Stimulated activated CD8-positive, alpha-beta memory T cell treated with anti-CD3 and anti-CD28 coated beads, Interleukin-2, amount 100 ng/mL, for 1 hour (primary cell): ENCODE data around the gene NME9.

Experiments used
- DNase-seq, 2 donors: peaks; one replicate each; pipeline ENCODE4 v3.0.0-alpha.2; 2020; ENCODE audit warnings: low read depth in 2 of 2

The NME9 gene

DNA sequence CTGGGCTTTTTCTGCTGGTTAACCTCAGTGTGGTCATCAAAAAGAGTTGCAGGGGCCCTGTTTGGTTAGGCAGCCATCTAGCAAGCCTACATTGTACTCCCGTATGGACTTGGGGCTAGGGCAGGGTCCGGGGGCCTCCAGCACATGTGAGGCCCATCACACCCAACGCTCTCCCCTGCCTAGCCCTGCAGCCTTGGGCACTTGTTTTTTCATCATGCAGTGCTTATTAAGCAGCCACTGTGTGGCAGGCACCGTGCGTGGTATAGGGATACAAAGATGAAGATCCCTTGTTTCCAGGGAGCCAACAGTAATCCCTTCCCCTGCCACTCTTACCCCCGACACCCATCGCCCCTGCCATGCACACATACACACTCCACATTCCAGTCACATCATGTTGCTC, 32.9 kb upstream of the NME9 start:
- no peak for DNase-seq

DNA sequence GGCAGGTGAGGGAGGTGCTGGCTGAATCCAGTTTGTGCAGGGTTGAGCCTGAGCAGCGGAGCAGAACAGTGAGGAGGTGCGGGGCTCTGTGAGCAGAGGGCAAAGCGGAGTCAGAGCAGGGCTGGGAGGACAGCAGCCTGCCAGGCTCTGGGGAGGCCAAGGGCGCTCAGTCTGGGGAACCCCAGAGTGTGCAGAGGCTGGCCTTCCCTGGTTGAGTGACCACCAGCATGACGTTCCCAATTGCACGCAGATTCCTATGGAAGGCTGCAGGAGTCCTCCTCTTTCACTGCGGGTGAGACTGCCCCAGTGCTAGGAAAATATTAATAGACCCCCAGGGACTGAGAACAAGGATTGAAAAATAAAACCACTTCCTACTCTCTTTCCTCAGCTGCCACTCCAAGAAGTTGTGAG, 31.9 kb upstream of the NME9 start:
- DNase-seq: no peak

GRCh38 chr3:138360869-138361525, 31.3 kb upstream of the NME9 start:
- DNase-seq: no peak

DNA sequence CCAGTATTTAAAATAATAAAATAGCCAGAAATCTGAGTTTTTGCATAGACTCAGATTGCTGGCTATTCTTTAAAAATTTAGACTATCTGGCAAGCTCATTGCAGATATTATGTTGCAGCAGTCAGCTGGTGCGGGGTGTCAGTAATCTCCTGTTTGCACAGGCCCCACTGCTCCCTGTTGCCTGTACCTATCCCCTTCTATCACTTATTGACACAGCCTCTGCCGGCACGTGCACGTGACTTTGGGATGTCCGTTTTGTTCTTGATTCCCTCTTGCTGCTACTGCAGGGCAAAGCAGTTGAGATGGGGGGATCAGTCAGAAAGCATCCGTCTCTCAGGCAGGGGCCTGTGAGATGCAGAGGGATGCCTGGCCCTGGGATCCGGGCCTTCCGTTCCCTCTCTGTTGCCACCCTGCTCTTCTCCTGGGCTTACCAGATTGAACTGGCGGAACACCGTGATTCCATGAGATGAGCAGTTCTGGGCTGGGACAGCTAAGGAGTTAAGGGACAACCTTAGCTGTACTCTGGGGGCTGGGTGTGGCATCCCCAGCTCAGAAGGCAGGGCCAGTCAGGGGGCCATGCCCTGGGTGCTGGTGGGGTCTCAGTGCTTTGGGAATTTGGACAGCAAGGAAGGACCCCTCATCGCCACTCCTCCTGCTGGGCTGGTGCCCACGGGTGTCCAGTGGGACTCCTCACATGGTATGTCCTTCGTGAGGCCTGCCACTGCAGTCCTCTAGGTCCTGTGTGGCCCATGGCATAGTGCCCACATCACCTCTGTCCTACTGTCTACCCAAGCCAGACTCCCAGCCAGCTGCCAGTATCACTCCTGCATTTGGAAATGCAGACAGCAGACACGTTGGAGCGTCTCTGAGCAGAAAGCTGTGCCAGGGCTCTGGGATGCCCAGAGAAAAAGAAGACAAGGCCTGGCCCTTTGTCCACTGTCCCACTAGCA, 30.5 kb upstream of the NME9 start:
- no peak for DNase-seq

DNA sequence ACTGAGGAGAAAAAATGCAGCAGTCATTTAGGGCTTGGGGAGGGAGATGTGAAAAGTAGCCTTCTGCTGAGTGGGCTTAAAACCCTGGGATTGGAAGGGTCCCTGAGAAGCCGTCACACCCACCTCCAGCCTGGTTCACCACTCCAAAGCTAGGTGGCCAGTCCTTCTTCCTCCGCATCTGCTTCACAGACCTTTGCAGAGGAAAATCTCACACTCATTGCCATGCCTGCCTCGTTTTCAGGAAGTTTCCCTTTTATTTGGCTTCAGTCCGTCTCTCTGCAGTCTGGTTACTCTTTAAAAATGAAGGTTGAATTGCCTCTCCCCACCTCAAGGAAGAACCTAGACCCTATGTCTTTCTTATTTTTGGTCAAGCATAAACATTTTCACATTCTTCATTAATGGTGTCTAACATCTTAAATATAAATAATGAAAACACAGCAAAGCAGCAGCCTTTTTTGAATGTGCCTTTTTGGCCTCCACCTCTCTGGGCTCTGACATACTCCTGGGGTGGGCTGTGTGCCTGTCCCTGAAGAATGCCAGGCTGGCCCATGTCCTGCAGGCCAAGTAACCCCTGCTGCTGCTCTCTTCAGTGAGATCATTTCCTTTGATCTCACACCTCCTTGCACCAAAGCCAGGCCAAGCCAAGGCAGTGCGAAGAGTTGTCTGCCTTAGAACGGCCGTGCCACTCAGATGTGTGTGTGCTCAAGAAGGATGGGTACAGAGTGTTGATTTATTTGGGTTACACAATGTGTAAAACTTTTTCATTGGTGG, 29.7 kb upstream of the NME9 start:
- no peak for DNase-seq

DNA sequence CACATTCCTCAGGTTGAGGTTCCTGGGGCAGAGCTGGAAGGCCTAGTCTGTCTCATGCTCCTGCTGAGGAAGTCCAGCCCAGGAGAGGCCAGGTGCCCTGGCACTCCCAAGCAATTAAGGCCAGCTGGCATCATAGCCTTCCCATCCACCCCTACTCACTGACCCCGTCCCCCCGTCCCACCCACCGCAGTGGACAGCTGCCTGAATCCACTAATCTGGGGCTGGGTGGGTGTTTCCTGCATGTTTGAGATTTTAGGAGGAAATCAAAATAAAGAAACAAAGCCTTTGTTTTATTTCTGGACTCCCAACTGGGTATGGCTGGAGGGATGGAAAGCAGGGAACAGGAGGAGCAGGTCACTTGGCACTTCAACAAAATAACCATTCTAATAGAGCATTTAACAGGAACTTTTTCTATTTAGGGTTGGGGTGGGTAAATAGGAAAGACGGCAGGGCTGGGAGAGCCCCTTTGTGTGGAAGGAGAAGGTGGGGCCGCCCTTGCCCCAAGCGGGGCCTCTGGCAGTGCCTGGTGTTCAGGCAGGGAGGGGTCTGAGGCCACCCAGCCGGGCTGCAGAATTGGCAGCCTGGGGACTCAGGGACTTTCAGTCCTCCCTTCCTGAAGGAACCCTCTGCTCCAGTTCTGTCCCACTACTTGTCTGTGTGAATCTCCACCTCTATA, 27.2 kb upstream of the NME9 start:
- no peak for DNase-seq

GRCh38 chr3:138355071-138355470, 25.4 kb upstream of the NME9 start:
- DNase-seq: no peak

- DNase-seq: no peak
Measured at GRCh38 chr3:138354376-138354775, 24.7 kb upstream of the NME9 start.

DNA sequence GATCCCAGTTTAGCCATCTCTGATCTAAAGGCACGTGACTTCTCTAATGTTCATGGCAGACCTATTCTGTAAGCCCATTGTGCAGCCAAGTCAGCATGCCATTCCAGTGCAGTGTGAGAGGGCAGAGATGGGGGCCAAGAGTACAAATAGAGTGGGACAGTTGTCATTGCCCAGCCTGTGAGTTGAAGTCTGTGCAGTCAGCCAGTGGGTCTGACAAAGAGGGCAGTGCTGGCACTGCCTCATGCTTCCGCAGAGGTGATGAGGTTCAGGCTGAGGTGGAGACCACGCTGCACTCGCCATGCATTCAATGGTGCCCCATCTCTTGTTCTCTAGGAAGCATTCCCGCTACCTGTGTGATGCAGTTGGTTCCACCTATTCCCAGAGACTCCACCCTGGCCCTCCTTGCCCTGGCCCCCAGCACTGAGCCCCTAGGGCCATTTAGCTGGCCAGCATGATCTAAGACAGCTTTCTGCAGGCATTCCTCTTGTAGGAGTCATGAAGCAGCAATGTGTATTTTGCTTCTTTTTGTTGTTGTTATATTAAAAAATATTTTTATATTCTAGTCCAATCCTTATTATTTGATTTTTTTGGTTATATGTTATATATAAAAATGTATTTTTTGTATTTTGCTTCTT, 22.4 kb upstream of the NME9 start:
- DNase-seq: no peak

GRCh38 chr3:138351151-138351550, 21.5 kb upstream of the NME9 start:
- no peak for DNase-seq

- DNase-seq: no peak
Measured at GRCh38 chr3:138349926-138350665, 20.4 kb upstream of the NME9 start.

DNA sequence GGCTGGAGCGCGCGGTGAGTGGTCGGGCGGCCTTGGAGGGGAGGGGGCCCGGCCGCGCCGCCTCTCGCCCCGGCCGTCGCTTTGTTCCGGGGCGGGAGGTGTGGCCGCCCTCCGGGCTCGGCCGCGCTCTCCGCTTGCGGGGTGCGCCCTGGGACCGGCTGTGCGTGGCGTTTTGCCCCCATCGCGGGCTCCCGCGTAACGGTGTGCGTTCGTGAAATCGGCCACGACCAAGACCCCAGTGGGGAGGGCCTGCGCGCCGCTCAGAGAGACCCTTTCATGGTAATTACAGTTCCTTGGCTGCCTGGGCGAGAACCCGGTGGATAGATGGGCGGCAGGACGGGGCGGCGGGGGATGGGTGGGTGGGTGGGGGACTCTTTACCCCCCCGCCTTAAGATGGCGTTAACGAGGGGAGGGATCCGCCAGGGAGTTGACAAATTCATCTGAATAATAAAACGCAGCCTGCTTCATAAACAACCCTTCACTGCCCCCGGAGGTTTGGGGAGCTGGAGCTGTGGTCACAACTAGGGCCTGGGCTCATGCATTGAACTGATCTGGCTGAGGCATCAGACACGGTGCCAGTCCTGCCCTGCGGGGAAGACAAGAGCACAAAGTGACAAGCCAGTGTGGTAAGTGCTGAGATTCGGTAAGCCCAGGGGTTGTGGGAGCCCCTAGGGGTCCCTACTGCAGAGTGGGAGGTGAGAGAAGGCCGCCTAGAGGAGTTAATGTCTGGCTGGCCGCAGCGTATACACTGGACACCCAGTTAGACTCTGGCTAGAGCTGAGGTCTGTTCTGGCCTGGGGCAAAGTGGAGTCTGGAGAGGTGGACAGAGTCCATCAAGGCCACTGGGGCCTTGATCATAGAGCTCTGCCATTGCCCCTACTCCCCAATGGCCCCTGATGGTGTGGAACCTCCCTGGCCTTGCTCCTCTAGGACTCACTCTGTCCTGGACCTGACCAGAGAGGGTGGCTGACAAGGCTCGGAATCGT, 19.4 kb upstream of the NME9 start:
- DNase-seq: no peak

GRCh38 chr3:138347960-138348753, 18.5 kb upstream of the NME9 start, which contains the start of gene MRAS:
TSS of gene MRAS (plus strand) at chr3:138348579. CDS start at chr3:138372884, 24,305 bp downstream.
- no peak for DNase-seq

DNA sequence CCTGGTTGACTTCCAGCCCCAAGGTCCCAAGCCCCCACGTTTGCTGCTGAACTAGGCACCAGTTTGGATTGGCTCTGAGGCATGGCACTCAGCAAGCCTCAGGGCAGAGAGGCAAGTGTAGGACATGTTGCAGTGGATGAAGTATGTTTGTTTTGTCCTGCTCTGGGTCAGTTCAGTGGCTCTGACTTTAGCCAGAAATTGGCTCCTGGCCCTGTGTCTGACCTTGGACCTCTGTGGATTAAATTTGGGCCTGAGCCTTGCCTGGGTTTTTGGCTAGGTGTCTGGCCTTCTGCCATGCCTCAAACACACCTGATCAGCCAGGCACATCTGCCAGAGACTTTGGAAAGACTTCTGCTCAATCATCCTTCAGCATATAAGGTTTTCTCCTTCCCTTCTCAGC, 15.1 kb upstream of the NME9 start:
- no peak for DNase-seq

- no peak for DNase-seq
Measured at GRCh38 chr3:138340511-138340910, 10.9 kb upstream of the NME9 start.

DNA sequence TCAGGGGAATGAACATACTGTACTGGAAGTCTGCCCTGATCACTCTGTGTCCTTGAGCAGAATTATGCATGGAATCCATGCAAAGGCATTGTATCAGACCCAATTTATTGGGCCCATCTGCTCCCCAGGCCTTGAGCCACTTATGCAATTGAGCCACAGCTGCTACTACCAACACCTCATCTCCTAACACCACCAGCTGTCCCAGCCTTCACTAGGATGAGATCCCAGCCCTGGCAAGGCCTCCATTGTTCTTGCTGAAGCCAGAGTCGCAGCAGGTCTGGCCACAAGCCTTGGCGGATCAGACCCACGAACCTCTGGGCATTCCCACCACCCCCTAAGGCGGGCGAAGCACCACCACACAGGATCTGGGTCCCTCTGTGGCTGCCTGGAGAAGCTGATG, 9.2 kb upstream of the NME9 start:
- DNase-seq: no peak

GRCh38 chr3:138338244-138338643, 8.6 kb upstream of the NME9 start:
- no peak for DNase-seq

DNA sequence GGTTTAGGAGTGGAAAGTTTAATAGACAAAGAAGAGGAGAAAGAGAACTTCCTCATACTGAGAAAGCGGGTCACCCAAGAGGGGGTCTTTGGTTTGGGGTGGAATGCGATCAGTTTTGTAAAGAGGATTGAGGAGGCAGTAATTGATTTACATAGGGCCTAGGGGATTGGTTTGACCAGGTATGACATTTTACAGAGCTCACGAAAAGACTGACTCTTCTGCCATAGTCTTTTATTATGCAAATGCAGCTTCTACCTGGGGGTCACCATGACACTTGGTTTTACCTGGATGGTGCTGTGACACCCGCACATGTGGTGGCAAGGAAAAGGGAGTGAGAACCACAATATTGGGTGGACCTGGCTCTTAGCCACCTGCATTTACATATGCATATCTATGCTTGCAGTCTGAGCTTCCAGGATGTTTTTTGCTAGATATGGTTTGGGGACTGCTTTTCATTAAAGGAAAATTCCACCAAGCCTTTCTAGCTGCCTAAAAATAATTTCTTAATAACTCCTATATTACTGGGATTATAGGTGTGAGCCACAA, 6.9 kb upstream of the NME9 start:
- DNase-seq: no peak
